ENCODE results near the gene RBMX. TPM values are rescaled to one million over a fixed set of nuclear protein-coding genes. Genes with fewer than 3 reads are reported as not detected.
"Not testable (repeated sequence)": the region's sequence is repeated elsewhere in the genome, so short reads cannot be mapped to it uniquely, and the experiment has no call there.

Gene RBMX
- total and polyA plus RNA-seq, 9 donors = 186 to 254 (median 221) TPM

GRCh38 chrX:136890596-136890995, 10.1 kb upstream of the RBMX start:
- H3K9me3 ChIP-seq (replicated peaks; ENCODE audit: control insufficient read depth, low read depth, low read length); H3K4me3 ChIP-seq (ENCODE audit: low read length); H3K36me3 ChIP-seq (ENCODE audit: control insufficient read depth, insufficient read depth, low read length); H3K27me3 ChIP-seq (ENCODE audit: control insufficient read depth, insufficient read depth, low read length); DNase-seq; H3K4me1 ChIP-seq (ENCODE audit: control insufficient read depth, insufficient read depth, low read length); H3K27ac ChIP-seq (ENCODE audit: low read length): not testable (repeated sequence)
- WGBS (ENCODE audit: insufficient coverage) = no CpG with 5 or more reads among the region's 6 CpGs

GRCh38 chrX:136889269-136889668, 8.7 kb upstream of the RBMX start:
- Histone ChIP-seq H3K4me3 (ENCODE audit: low read length) (no peak overlapping the region), H3K36me3 (ENCODE audit: control insufficient read depth, insufficient read depth, low read length) (no peaks in the 10 kb centered on the region), H3K27me3 (ENCODE audit: control insufficient read depth, insufficient read depth, low read length) (no peaks in the 10 kb centered on the region), H3K9me3 (replicated peaks; ENCODE audit: control insufficient read depth, low read depth, low read length) (no peaks in the 10 kb centered on the region), H3K4me1 (ENCODE audit: control insufficient read depth, insufficient read depth, low read length) (no peaks in the 10 kb centered on the region), H3K27ac (ENCODE audit: low read length) (no peak overlapping the region)
- whole genome bisulfite sequencing (ENCODE audit: insufficient coverage) = no CpG with 5 or more reads among the region's 7 CpGs
- no peak for DNase-seq

GRCh38 chrX:136880003-136880451, 498 bp downstream of the RBMX start:
- H3K9me3 ChIP-seq (replicated peaks; ENCODE audit: control insufficient read depth, low read depth, low read length) = no peaks in the 10 kb centered on the region
- no peaks in the 10 kb centered on the region for H3K4me1 ChIP-seq (ENCODE audit: control insufficient read depth, insufficient read depth, low read length)
- WGBS (ENCODE audit: insufficient coverage) = 29% methylated on average over 32 of the region's 32 CpGs
- no peaks in the 10 kb centered on the region for H3K27me3 ChIP-seq (ENCODE audit: control insufficient read depth, insufficient read depth, low read length)
- peak overlapping the region; percentile 89 for H3K4me3 ChIP-seq (ENCODE audit: low read length)
- DNase-seq = peak; percentile 52
- peak overlapping the region; percentile 98 for H3K27ac ChIP-seq (ENCODE audit: low read length)
- H3K36me3 ChIP-seq (ENCODE audit: control insufficient read depth, insufficient read depth, low read length) = peaks cover 16% of the 10 kb centered on the region

GRCh38 chrX:136879001-136879687, 1.4 kb downstream of the RBMX start:
- H3K9me3 ChIP-seq (replicated peaks; ENCODE audit: control insufficient read depth, low read depth, low read length) = no peaks in the 10 kb centered on the region
- H3K4me1 ChIP-seq (ENCODE audit: control insufficient read depth, insufficient read depth, low read length) = no peaks in the 10 kb centered on the region
- peak overlapping the region; percentile 98 for H3K27ac ChIP-seq (ENCODE audit: low read length)
- peak overlapping the region; percentile 89 for H3K4me3 ChIP-seq (ENCODE audit: low read length)
- peaks cover 22% of the 10 kb centered on the region for H3K36me3 ChIP-seq (ENCODE audit: control insufficient read depth, insufficient read depth, low read length)
- no peaks in the 10 kb centered on the region for H3K27me3 ChIP-seq (ENCODE audit: control insufficient read depth, insufficient read depth, low read length)
- 60% methylated on average over 1 of the region's 10 CpGs for WGBS (ENCODE audit: insufficient coverage)
- DNase-seq = peak; percentile 49

- no peaks in the 10 kb centered on the region for H3K27me3 ChIP-seq (ENCODE audit: control insufficient read depth, insufficient read depth, low read length)
- H3K4me3 ChIP-seq (ENCODE audit: low read length) = peak overlapping the region; percentile 89
- H3K36me3 ChIP-seq (ENCODE audit: control insufficient read depth, insufficient read depth, low read length) = peaks cover 22% of the 10 kb centered on the region
- no peaks in the 10 kb centered on the region for H3K9me3 ChIP-seq (replicated peaks; ENCODE audit: control insufficient read depth, low read depth, low read length)
- no peak overlapping the region for H3K27ac ChIP-seq (ENCODE audit: low read length)
- DNase-seq = no peak
- 70% methylated on average over 2 of the region's 11 CpGs for WGBS (ENCODE audit: insufficient coverage)
- H3K4me1 ChIP-seq (ENCODE audit: control insufficient read depth, insufficient read depth, low read length) = no peaks in the 10 kb centered on the region
Measured at GRCh38 chrX:136878423-136878822, 2.1 kb downstream of the RBMX start.

GRCh38 chrX:136874114-136874513, 6.4 kb downstream of the RBMX start:
- H3K36me3 ChIP-seq (ENCODE audit: control insufficient read depth, insufficient read depth, low read length) = peaks cover 35% of the 10 kb centered on the region
- DNase-seq; H3K4me3 ChIP-seq (ENCODE audit: low read length); H3K27ac ChIP-seq (ENCODE audit: low read length); H3K4me1 ChIP-seq (ENCODE audit: control insufficient read depth, insufficient read depth, low read length); H3K27me3 ChIP-seq (ENCODE audit: control insufficient read depth, insufficient read depth, low read length); H3K9me3 ChIP-seq (replicated peaks; ENCODE audit: control insufficient read depth, low read depth, low read length): not testable (repeated sequence)
- no CpG with 5 or more reads among the region's 15 CpGs for WGBS (ENCODE audit: insufficient coverage)

- WGBS (ENCODE audit: insufficient coverage) = no CpG with 5 or more reads among the region's 2 CpGs
- H3K4me1 ChIP-seq (ENCODE audit: control insufficient read depth, insufficient read depth, low read length); H3K27ac ChIP-seq (ENCODE audit: low read length); H3K9me3 ChIP-seq (replicated peaks; ENCODE audit: control insufficient read depth, low read depth, low read length); DNase-seq; H3K27me3 ChIP-seq (ENCODE audit: control insufficient read depth, insufficient read depth, low read length); H3K4me3 ChIP-seq (ENCODE audit: low read length): not testable (repeated sequence)
- H3K36me3 ChIP-seq (ENCODE audit: control insufficient read depth, insufficient read depth, low read length) = peaks cover 41% of the 10 kb centered on the region
Measured at GRCh38 chrX:136873210-136873609, 7.3 kb downstream of the RBMX start.

GRCh38 chrX:136872091-136872700, 8.3 kb downstream of the RBMX start:
- 75% methylated on average over 1 of the region's 5 CpGs for WGBS (ENCODE audit: insufficient coverage)
- DNase-seq = no peak
- Histone ChIP-seq H3K4me1 (ENCODE audit: control insufficient read depth, insufficient read depth, low read length) (no peaks in the 10 kb centered on the region), H3K36me3 (ENCODE audit: control insufficient read depth, insufficient read depth, low read length) (peaks cover 37% of the 10 kb centered on the region), H3K27me3 (ENCODE audit: control insufficient read depth, insufficient read depth, low read length) (no peaks in the 10 kb centered on the region), H3K27ac (ENCODE audit: low read length) (no peak overlapping the region), H3K9me3 (replicated peaks; ENCODE audit: control insufficient read depth, low read depth, low read length) (no peaks in the 10 kb centered on the region), H3K4me3 (ENCODE audit: low read length) (no peak overlapping the region)

GRCh38 chrX:136870064-136870463, 10.5 kb downstream of the RBMX start:
- no peaks in the 10 kb centered on the region for H3K27me3 ChIP-seq (ENCODE audit: control insufficient read depth, insufficient read depth, low read length)
- no peak for DNase-seq
- H3K4me1 ChIP-seq (ENCODE audit: control insufficient read depth, insufficient read depth, low read length) = no peaks in the 10 kb centered on the region
- no peaks in the 10 kb centered on the region for H3K9me3 ChIP-seq (replicated peaks; ENCODE audit: control insufficient read depth, low read depth, low read length)
- H3K4me3 ChIP-seq (ENCODE audit: low read length) = no peak overlapping the region
- peaks cover 27% of the 10 kb centered on the region for H3K36me3 ChIP-seq (ENCODE audit: control insufficient read depth, insufficient read depth, low read length)
- no peak overlapping the region for H3K27ac ChIP-seq (ENCODE audit: low read length)
- no CpG with 5 or more reads among the region's 1 CpG for WGBS (ENCODE audit: insufficient coverage)

GRCh38 chrX:136868283-136869055, 12.1 kb downstream of the RBMX start:
- H3K4me3 ChIP-seq (ENCODE audit: low read length) = no peak overlapping the region
- no peaks in the 10 kb centered on the region for H3K4me1 ChIP-seq (ENCODE audit: control insufficient read depth, insufficient read depth, low read length)
- no peak overlapping the region for H3K27ac ChIP-seq (ENCODE audit: low read length)
- H3K9me3 ChIP-seq (replicated peaks; ENCODE audit: control insufficient read depth, low read depth, low read length) = no peaks in the 10 kb centered on the region
- no CpG with 5 or more reads among the region's 9 CpGs for WGBS (ENCODE audit: insufficient coverage)
- peaks cover 23% of the 10 kb centered on the region for H3K36me3 ChIP-seq (ENCODE audit: control insufficient read depth, insufficient read depth, low read length)
- DNase-seq = no peak
- no peaks in the 10 kb centered on the region for H3K27me3 ChIP-seq (ENCODE audit: control insufficient read depth, insufficient read depth, low read length)

All from muscle of leg (tissue), 11 donors.